IgD-negative memory B cell (primary cell): ENCODE results near the gene BRS3. TPM values are rescaled to one million over a fixed set of nuclear protein-coding genes. Genes with fewer than 3 reads are reported as not detected.
"Not testable (repeated sequence)": the region's sequence is repeated elsewhere in the genome, so short reads cannot be mapped to it uniquely, and the experiment has no call there.

Experiments
- H3K27ac Mint-ChIP-seq, 3 donors: one replicate each; pipeline ENCODE4 v1.8.0; 2020 to 2022; ENCODE audit warnings: mild to moderate bottlenecking in 3 of 3, mixed read lengths in 3 of 3, moderate library complexity in 1 of 3
- H3K27me3 Mint-ChIP-seq: one replicate; pipeline ENCODE4 v1.8.0; 2021; ENCODE audit warnings: mixed read lengths
- H3K36me3 Mint-ChIP-seq: one replicate; pipeline ENCODE4 v1.8.0; 2020; ENCODE audit warnings: mild to moderate bottlenecking, mixed read lengths
- H3K4me1 Mint-ChIP-seq, 3 donors: one replicate each; pipeline ENCODE4 v1.8.0; 2020 to 2022; ENCODE audit warnings: mixed read lengths in 3 of 3, mild to moderate bottlenecking in 1 of 3
- H3K4me3 Mint-ChIP-seq, 4 donors: one replicate each; pipeline ENCODE4 v1.8.0; 2020 to 2022; ENCODE audit warnings: mild to moderate bottlenecking in 4 of 4, mixed read lengths in 4 of 4, moderate library complexity in 3 of 4
- H3K9me3 Mint-ChIP-seq, 3 donors: one replicate each; pipeline ENCODE4 v1.8.0; 2020 to 2021; ENCODE audit warnings: mixed read lengths in 3 of 3, mild to moderate bottlenecking in 1 of 3
- polyA plus RNA-seq: library from polyadenylated mRNA; unstranded; fragments of 300-500 nt; fragmentation: Illumina TruSeq; gene quantifications from one replicate; pipeline ENCODE4 v1.2.3, GENCODE V29; 2021

Gene BRS3
- not detected for polyA plus RNA-seq

GRCh38 chrX:136487647-136488046, at the start of gene BRS3:
Gene BRS3 (plus strand): TSS chrX:136487947. CDS start chrX:136488115, 168 bp downstream.
- H3K4me3 Mint-ChIP-seq: no peak within 1 kb of the TSS
- H3K36me3 Mint-ChIP-seq: no peaks in the 10 kb centered on the region
- H3K27ac Mint-ChIP-seq: no peak within 1 kb of the TSS
- H3K4me1 Mint-ChIP-seq: peaks cover 0 to 5% (median 4%) of the 10 kb centered on the region in 3 donors
- peaks cover 0 to 5% (median 0%) of the 10 kb centered on the region in 3 donors for H3K9me3 Mint-ChIP-seq
- peaks cover 9% of the 10 kb centered on the region for H3K27me3 Mint-ChIP-seq

DNA sequence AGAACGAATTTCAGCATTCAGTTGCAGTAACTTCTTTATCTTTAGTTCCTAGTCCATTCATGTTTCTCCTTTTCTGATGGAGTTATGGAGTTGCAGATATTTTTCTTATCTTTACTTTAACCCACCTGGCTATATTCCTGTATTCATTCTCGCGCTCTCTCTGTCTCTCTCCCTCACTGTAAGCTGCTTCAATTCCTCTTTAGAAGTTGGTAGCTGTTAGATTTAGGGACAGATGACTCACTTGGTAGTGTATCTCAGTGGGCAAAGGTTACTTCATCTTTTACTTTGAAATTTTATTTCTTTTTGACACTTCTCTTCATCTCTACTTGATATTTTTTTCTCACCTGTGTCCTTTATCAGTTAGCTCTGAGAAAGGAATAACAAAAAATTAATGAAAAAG, 49.6 kb upstream of the BRS3 start:
- Mint-ChIP-seq H3K4me1 (no peaks in the 10 kb centered on the region), H3K27me3 (no peaks in the 10 kb centered on the region), H3K4me3 (no peak overlapping the region), H3K36me3 (no peaks in the 10 kb centered on the region), H3K27ac (no peak overlapping the region), H3K9me3 (no peaks in the 10 kb centered on the region)

- H3K36me3 Mint-ChIP-seq, H3K27me3 Mint-ChIP-seq, H3K27ac Mint-ChIP-seq, H3K4me1 Mint-ChIP-seq, H3K4me3 Mint-ChIP-seq, H3K9me3 Mint-ChIP-seq: not testable (repeated sequence)
These were observed 42.1 kb upstream of the BRS3 start for GRCh38 chrX:136445674-136446073.

- Mint-ChIP-seq H3K4me3 (no peak overlapping the region), H3K9me3 (no peaks in the 10 kb centered on the region), H3K4me1 (no peaks in the 10 kb centered on the region), H3K36me3 (no peaks in the 10 kb centered on the region), H3K27ac (no peak overlapping the region), H3K27me3 (peaks cover 2% of the 10 kb centered on the region)
These were observed 41.5 kb upstream of the BRS3 start for GRCh38 chrX:136446208-136446607.

DNA sequence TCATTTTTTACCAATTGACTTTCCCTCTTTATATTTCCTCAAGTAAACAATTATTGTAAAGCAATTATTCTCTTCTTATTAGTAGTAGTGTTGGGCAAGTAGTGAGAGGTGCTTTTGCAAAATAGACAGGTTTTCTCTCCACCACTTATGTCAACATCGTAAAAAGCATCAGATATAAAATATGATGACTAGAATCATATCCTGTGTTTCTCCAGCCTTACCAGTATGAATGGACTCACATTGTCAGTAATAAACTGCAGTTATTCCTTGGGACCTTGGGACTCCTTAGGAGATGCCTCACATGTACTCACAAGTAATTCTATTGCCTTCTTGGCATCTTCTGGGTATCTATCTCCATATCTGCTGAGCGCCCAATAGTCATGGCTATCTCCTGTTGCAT, 40.4 kb upstream of the BRS3 start:
- Mint-ChIP-seq H3K4me1 (no peaks in the 10 kb centered on the region), H3K27ac (no peak overlapping the region), H3K9me3 (no peaks in the 10 kb centered on the region), H3K27me3 (peaks cover 2% of the 10 kb centered on the region), H3K4me3 (no peak overlapping the region), H3K36me3 (no peaks in the 10 kb centered on the region)

- H3K36me3 Mint-ChIP-seq: no peaks in the 10 kb centered on the region
- H3K4me1 Mint-ChIP-seq: no peaks in the 10 kb centered on the region
- peaks cover 2% of the 10 kb centered on the region for H3K27me3 Mint-ChIP-seq
- H3K27ac Mint-ChIP-seq: no peak overlapping the region
- H3K9me3 Mint-ChIP-seq: no peaks in the 10 kb centered on the region
- no peak overlapping the region for H3K4me3 Mint-ChIP-seq
These were observed 39.8 kb upstream of the BRS3 start for GRCh38 chrX:136447968-136448367.

GRCh38 chrX:136450050-136450830, 37.5 kb upstream of the BRS3 start:
- Mint-ChIP-seq H3K4me1 (no peaks in the 10 kb centered on the region), H3K36me3 (no peaks in the 10 kb centered on the region), H3K9me3 (no peaks in the 10 kb centered on the region), H3K27ac (no peak overlapping the region), H3K4me3 (no peak overlapping the region), H3K27me3 (peaks cover 2% of the 10 kb centered on the region)

DNA sequence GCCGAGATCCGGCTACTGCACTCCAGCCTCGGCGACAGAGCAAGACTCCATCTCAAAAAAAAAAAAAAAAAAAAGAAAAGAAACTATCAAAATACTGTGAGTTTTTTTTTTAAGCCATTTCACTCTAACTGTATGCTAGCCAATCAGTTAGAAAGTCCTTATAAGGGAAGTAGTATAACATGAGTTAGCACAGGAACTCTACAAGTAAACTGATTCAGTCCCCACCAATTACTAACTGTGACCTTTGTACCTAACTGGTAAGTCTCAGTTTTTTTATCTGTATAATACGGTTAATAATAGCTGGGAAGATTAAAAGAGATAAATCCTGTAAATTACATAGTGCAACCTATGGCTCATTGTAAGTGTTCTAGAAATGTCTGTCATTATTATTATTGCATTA, 35.1 kb upstream of the BRS3 start:
- Mint-ChIP-seq H3K4me1 (no peaks in the 10 kb centered on the region), H3K27ac (no peak overlapping the region), H3K36me3 (no peaks in the 10 kb centered on the region), H3K4me3 (no peak overlapping the region), H3K9me3 (no peaks in the 10 kb centered on the region), H3K27me3 (no peaks in the 10 kb centered on the region)

DNA sequence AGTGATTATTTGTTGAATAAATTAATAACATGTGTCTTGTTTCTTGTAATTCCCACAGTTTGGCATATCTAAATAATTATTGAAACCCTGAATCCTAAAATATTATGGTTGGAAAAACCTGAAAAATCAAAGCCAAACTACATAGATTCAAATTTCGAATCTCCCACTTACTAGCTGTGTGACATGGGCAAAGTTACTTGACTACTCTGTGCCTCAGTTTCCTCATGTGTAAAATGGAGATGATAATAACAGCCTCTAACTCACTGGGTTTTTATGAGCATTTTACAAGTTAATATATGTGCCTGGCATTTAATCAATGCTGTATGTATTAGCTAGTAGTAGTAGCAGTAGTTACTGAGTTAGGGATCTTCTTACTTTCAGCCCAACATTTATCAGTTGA, 34.6 kb upstream of the BRS3 start:
- Mint-ChIP-seq H3K9me3 (no peaks in the 10 kb centered on the region), H3K27ac (no peak overlapping the region), H3K4me1 (no peaks in the 10 kb centered on the region), H3K4me3 (no peak overlapping the region), H3K36me3 (no peaks in the 10 kb centered on the region), H3K27me3 (no peaks in the 10 kb centered on the region)

- Mint-ChIP-seq H3K4me1 (no peaks in the 10 kb centered on the region), H3K9me3 (no peaks in the 10 kb centered on the region), H3K27me3 (no peaks in the 10 kb centered on the region), H3K4me3 (no peak overlapping the region), H3K36me3 (no peaks in the 10 kb centered on the region), H3K27ac (no peak overlapping the region)
These were observed 34.0 kb upstream of the BRS3 start for GRCh38 chrX:136453771-136454170.

DNA sequence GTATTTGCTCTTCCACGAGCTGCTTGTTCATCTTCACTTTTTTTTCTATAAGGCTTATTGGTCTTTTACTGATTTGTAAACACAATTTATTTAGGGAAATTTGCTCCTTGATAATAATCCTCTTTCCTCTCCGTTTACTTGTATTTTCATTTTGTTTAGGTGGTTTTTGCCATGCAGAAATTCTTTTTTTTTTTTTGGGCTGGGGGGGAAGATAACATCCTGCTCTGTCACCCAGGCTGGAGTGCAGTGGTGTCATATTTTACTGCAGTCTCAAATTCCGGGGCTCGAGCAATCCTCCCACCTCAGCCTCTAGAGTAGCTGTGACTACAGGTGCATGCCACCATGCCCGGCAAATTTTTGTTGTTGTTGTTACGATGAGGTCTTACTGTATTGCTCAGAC, 31.6 kb upstream of the BRS3 start:
- Mint-ChIP-seq H3K4me3 (no peak overlapping the region), H3K36me3 (no peaks in the 10 kb centered on the region), H3K9me3 (peaks cover 0 to 1% (median 0%) of the 10 kb centered on the region in 3 donors), H3K27ac (no peak overlapping the region), H3K4me1 (no peaks in the 10 kb centered on the region), H3K27me3 (no peaks in the 10 kb centered on the region)

GRCh38 chrX:136457303-136457917, 30.3 kb upstream of the BRS3 start:
- Mint-ChIP-seq H3K27me3 (no peaks in the 10 kb centered on the region), H3K4me3 (no peak overlapping the region), H3K36me3 (no peaks in the 10 kb centered on the region), H3K27ac (no peak overlapping the region), H3K9me3 (peaks cover 0 to 1% (median 0%) of the 10 kb centered on the region in 3 donors), H3K4me1 (no peaks in the 10 kb centered on the region)

DNA sequence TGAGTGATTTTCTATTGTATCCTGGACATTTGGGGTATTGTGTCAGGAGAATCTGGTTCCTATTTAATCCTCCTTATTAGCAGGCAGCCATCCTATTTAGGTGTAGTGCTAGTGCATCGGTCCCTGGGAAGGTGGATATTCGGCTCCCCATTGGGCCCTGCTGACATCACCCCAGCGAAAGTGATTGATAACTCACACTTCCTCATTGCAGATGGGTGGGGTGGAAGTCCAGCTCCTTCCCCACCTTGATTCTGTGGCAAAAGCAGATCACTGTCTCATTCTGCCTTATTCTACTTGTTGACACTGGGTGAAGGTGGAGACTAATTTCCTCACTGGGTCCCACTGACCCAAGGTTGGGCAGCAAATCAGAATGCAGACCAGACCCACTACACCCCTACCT, 23.2 kb upstream of the BRS3 start:
- Mint-ChIP-seq H3K27me3 (peaks cover 8% of the 10 kb centered on the region), H3K4me1 (no peaks in the 10 kb centered on the region), H3K27ac (no peak overlapping the region)

DNA sequence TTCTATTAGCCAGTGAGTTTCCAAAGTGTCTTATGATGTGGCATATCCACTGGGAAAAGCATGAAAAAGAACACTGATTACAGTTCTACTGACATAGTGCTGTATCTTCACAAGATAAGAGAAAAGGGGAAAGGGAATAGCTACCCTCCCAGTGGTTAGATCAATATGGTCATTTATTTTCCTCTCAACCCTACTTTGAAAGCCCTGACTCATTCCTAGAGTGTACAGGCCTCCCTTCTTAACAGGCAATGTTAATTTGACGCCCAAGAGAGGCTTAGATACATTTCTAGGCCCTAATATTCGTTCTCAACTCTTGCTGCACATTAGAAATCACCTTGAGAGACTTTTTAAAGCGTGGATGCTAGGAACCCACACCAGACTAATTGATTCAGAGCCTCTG, 20.4 kb upstream of the BRS3 start:
- no peak overlapping the region for H3K4me3 Mint-ChIP-seq
- no peaks in the 10 kb centered on the region for H3K4me1 Mint-ChIP-seq
- H3K36me3 Mint-ChIP-seq: no peaks in the 10 kb centered on the region

More for the DNA sequence above, 23.2 kb upstream of the BRS3 start:
- no peak overlapping the region for H3K4me3 Mint-ChIP-seq
- no peaks in the 10 kb centered on the region for H3K36me3 Mint-ChIP-seq
- peaks cover 0 to 1% (median 0%) of the 10 kb centered on the region in 3 donors for H3K9me3 Mint-ChIP-seq

GRCh38 chrX:136468391-136469103, 19.2 kb upstream of the BRS3 start:
- Mint-ChIP-seq H3K4me3 (no peak overlapping the region), H3K27ac (no peak overlapping the region), H3K27me3 (peaks cover 10% of the 10 kb centered on the region), H3K4me1 (no peaks in the 10 kb centered on the region), H3K36me3 (no peaks in the 10 kb centered on the region), H3K9me3 (no peaks in the 10 kb centered on the region)

More for the DNA sequence above, 20.4 kb upstream of the BRS3 start:
- Mint-ChIP-seq H3K27me3 (peaks cover 10% of the 10 kb centered on the region), H3K27ac (no peak overlapping the region), H3K9me3 (no peaks in the 10 kb centered on the region)
